Transverse colon (tissue), 4 donors: Measurements from ENCODE around the gene CCBE1.
"Not testable (repeated sequence)": the region's sequence is repeated elsewhere in the genome, so short reads cannot be mapped to it uniquely, and the experiment has no call there.

Experiments used
- CTCF ChIP-seq, 5 experiments: fragments of 200-600 bp in 3 of 5; fragments of 450-650 bp in 2 of 5; sonication (generic) in 3 of 5; IDR thresholded peaks; 1 replicate in 2 of 5; 2 replicates in 3 of 5; pipeline ENCODE4 v1.5.1; 2016 to 2017; ENCODE audit warnings: antibody characterized with exemption in 5 of 5, inconsistent platforms in 3 of 5, mild to moderate bottlenecking in 2 of 5, moderate library complexity in 1 of 5
- POLR2A ChIP-seq: fragments of 450-650 bp; IDR thresholded peaks from one replicate; pipeline ENCODE4 v1.6.1; 2016; ENCODE audit warnings: antibody characterized with exemption, mild to moderate bottlenecking, moderate library complexity
- POLR2AphosphoS5 ChIP-seq, 3 donors: sonication (generic); formaldehyde crosslinking; IDR thresholded peaks; one replicate each; pipeline ENCODE4 v1.6.1; 2016; ENCODE audit warnings: antibody characterized with exemption in 3 of 3

- TF ChIP-seq CTCF (IDR thresholded peaks at IDR 0.05); POLR2A; POLR2AphosphoS5 (IDR thresholded peaks at IDR 0.05): not testable (repeated sequence)
Measured at GRCh38 chr18:59648469-59648868, 48.8 kb downstream of the CCBE1 start.
